Measurements from ENCODE around the gene CISH. TPM values are rescaled to one million over a fixed set of nuclear protein-coding genes. Genes with fewer than 3 reads are reported as not detected.
A peak's percentile ranks its signal among the peaks of the same experiment; 100 is the strongest.

Gene CISH
- total RNA-seq, 1 experiment from 2014 or later: 0.30 TPM

DNA sequence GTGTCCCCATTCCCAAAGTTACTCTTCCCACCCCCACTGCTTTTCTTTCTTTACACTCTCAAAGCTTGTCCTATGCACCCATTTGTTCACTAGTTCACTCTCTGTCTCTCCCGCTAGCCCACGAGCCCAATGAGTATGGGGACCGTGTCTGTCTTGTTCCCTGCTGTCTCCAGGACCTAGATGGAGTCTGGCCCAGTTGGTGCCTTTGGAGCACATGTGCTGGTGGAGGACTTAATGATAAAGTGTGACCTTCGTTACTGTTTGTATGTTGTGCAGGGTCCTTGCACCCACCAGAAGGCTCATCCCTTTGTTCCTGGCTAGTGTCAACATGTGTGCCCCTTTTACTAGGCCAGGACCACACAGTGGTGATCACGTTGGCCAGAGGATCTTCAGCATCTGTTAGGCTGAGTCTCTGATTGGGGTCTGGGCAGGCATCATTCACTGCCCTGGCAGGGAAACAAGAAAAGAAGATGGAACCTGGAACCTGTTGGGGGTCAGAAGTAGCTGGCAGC is 7.4 kb downstream of the CISH start:
- DNase-seq (ENCODE audit: low read depth): no peak
- in situ Hi-C loops (cut with HindIII; ENCODE audit: low pct_unique_long_range_greater_than_20kb, low sequenced_read_pairs): no loop called here

GRCh38 chr3:50603261-50604109 is 8.1 kb downstream of the CISH start:
- DNase-seq (ENCODE audit: low read depth): no peak
- in situ Hi-C loops (cut with HindIII; ENCODE audit: low pct_unique_long_range_greater_than_20kb, low sequenced_read_pairs): no loop called here

DNA sequence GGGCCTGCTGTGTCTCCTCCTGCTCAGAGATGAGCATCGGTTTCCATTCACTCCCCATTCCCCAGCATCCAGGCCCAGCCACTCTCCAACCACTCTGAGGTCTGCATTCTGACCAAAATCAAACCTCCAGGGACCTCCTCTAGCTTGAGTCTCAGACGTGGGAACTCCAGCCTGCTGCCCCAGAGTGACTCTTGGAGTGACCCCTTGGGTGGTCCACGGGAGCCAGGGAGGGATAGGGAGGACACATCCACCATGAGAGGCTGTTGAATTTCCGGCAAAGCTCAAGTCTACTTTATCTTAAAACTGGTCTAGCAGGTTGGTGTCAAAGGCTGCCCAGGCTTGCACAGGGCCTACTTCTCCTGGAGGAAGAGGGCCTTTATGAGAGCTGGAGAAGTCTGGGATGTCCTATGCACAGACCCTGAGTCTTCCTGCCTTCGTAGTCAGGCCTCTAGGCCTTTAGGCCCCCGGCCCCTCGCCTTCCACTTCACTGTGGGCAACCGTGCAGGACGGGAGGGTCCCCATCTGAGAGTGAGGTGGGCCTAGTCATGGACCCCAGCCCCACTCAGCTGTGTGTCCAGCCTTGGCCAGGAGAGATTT is 8.9 kb downstream of the CISH start:
- no peak for DNase-seq (ENCODE audit: low read depth)
- in situ Hi-C loops (cut with HindIII; ENCODE audit: low pct_unique_long_range_greater_than_20kb, low sequenced_read_pairs): no loop called here

- in situ Hi-C loops (cut with HindIII; ENCODE audit: low pct_unique_long_range_greater_than_20kb, low sequenced_read_pairs): no loop called here
- peak; percentile 94 for DNase-seq (ENCODE audit: low read depth)
Measured at GRCh38 chr3:50600841-50601591, 10.6 kb downstream of the CISH start.

GRCh38 chr3:50600141-50600753 is 11.3 kb downstream of the CISH start:
- in situ Hi-C loops (cut with HindIII; ENCODE audit: low pct_unique_long_range_greater_than_20kb, low sequenced_read_pairs): no loop called here
- DNase-seq (ENCODE audit: low read depth): no peak

DNA sequence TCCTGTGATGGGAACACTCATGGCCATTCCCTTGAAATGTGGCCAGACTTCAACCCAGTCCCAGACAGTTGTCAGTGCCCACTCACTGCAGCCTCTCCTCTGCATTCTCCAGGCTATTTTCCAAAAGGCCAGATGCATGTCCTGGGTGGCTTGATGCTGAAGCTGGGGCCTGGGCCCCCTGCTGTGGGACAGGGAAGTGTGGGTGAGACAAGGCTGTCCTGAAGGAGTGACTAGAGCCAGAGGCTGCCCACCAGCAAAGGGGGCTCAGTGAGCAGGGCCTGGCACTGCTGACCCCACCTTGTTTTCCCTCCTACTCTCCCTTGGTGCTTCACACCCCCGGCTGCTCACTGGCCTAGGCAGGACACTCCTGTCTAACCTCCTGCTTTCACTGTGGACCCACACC is 11.9 kb downstream of the CISH start:
- in situ Hi-C loops (cut with HindIII; ENCODE audit: low pct_unique_long_range_greater_than_20kb, low sequenced_read_pairs): no loop called here
- DNase-seq (ENCODE audit: low read depth): no peak

GRCh38 chr3:50599115-50599715 is 12.4 kb downstream of the CISH start:
- in situ Hi-C loops (cut with HindIII; ENCODE audit: low pct_unique_long_range_greater_than_20kb, low sequenced_read_pairs): no loop called here
- no peak for DNase-seq (ENCODE audit: low read depth)

GRCh38 chr3:50594253-50594785 is 17.3 kb downstream of the CISH start:
- no peak for DNase-seq (ENCODE audit: low read depth)
- in situ Hi-C loops (cut with HindIII; ENCODE audit: low pct_unique_long_range_greater_than_20kb, low sequenced_read_pairs): no loop called here

- no peak for DNase-seq (ENCODE audit: low read depth)
- in situ Hi-C loops (cut with HindIII; ENCODE audit: low pct_unique_long_range_greater_than_20kb, low sequenced_read_pairs): no loop called here
Measured at GRCh38 chr3:50592568-50592967, 19.0 kb downstream of the CISH start.

DNA sequence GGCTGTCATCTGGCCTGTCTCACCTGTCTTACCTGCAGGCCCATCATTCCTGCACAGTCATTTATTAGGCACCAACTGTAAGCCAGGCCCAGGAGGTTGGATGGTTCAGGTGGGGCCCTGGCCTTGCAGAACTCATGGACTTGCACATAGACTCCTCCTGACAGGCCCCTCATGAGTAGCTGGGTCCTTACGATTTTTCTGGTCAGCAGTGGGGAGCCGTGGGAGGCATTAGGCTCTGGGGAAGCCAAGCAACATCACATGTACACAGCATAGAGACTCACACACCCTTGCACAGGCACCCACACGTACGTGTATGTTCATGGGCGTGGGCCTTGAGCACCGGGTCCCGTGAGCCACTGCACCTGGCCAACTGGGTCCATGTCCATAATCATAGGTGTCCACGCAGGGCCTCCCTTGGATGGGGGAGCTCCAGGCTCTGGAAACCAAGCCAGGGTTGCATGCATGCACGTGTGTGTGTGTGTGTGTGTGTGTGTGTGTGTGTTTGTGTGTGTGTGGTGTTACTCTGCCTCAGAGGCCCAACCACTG is 20.3 kb downstream of the CISH start:
- in situ Hi-C loops (cut with HindIII; ENCODE audit: low pct_unique_long_range_greater_than_20kb, low sequenced_read_pairs): no loop called here

DNA sequence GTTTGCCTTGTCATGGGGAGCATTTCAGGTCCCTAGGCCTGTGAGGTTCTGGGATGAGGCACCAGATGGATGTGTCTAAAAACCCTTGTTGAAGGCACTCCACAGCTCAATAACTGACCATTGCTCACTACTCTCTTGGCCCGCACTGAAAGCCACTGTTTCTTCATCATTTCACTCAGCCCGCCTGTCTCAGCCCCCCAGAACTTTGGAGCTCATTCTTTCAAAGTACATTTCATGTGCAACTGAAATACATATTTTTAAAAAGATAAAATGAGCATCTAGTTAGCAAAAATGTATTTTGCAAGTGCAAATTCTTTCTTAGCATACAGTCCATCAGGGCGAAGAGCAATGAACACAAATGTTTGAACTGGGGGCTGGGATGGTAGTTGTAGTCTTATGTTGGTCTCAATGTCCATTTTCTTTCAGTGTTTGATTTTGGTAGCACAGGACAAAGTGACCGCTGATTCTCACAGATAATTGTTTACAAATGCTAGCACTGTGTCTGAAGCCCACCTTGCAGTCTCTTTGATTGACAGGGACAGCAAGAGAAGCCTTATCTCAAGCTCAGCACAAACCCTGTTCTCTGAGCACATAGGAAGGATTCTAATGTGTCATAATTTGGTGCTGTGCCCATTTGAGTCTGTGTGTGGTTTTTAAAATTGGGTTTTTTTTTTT is 22.7 kb downstream of the CISH start:
- in situ Hi-C loops (cut with HindIII; ENCODE audit: low pct_unique_long_range_greater_than_20kb, low sequenced_read_pairs): no loop called here
- no peak for DNase-seq (ENCODE audit: low read depth)

More for the DNA sequence above, 20.3 kb downstream of the CISH start:
- DNase-seq (ENCODE audit: low read depth): no peak

- in situ Hi-C loops (cut with HindIII; ENCODE audit: low pct_unique_long_range_greater_than_20kb, low sequenced_read_pairs): no loop called here
Measured at GRCh38 chr3:50587806-50588758, 23.5 kb downstream of the CISH start.

GRCh38 chr3:50587373-50587772 is 24.2 kb downstream of the CISH start:
- in situ Hi-C loops (cut with HindIII; ENCODE audit: low pct_unique_long_range_greater_than_20kb, low sequenced_read_pairs): no loop called here
- no peak for DNase-seq (ENCODE audit: low read depth)

More at GRCh38 chr3:50587806-50588758, 23.5 kb downstream of the CISH start:
- DNase-seq (ENCODE audit: low read depth): no peak

DNA sequence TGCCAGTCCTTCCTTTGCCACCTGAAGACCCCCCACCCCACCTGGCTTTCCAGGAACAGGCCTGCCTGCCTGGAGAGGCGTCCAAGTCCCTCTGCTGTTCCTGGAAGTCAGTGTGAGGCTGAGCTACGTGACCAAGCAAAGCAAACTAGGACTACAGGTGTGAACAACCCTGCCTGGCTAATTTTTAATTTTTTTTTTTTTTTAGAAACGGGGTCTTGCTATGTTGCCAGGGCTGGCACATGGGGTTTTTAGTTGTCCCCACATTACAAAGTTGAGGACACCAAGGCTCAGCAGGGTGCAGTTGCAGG is 24.9 kb downstream of the CISH start:
- in situ Hi-C loops (cut with HindIII; ENCODE audit: low pct_unique_long_range_greater_than_20kb, low sequenced_read_pairs): no loop called here
- no peak for DNase-seq (ENCODE audit: low read depth)

- DNase-seq (ENCODE audit: low read depth): no peak
- in situ Hi-C loops (cut with HindIII; ENCODE audit: low pct_unique_long_range_greater_than_20kb, low sequenced_read_pairs): no loop called here
Measured at GRCh38 chr3:50585919-50586762, 25.4 kb downstream of the CISH start.

Data from Caki2 (cell line).